GM20000 (cell line): Measurements from ENCODE around the gene RAB31.

Experiments used
- DNase-seq: peaks from one replicate; pipeline ENCODE4 v3.0.0; 2012; ENCODE audit warnings: low spot score
- TF ChIP-seq, protein P1 (sequence below): IDR thresholded peaks from 2 replicates; pipeline ENCODE4 v1.5.1; 2012; ENCODE audit warnings: mild to moderate bottlenecking, control low read depth; ENCODE audit errors: extremely low read depth, missing control alignments

RAB31 gene

DNA sequence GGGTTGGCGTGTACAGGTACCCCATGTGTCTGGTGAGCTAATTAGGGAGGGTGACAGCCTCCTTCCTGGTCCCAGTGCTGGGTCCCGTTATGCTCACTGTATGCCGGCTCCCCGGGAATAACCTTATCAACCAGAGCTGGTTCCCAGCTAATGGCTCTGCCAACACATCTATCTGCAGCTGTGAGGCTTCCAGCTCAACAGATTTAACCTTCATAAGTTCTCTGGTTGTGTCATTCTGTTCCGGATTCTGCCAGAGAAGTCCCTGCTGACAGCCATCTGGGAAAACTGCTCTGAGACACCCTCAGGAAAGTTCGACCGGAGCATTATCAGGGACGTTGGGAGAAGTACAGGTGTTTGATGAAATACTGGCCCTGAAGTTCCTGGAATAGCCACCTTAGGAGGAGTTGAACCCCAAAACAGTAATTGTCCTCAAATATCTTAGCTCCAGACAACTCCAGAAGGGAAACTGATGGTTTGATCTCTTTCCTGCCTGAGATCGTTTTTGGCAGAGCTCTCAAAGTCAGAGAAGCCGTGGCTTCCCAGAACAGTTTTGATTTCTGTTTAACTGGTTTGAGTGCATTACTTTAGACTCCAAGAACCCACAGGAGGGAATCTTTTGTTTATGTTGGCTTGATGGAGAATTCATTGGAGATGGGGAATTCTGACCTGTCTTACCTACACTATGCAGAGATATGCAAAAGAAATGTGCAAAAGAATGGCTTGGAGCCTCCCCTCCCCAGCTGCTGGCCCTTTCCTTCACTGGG, 138.2 kb downstream of the RAB31 start:
- no peak for DNase-seq
- TF ChIP-seq, protein P1, sequence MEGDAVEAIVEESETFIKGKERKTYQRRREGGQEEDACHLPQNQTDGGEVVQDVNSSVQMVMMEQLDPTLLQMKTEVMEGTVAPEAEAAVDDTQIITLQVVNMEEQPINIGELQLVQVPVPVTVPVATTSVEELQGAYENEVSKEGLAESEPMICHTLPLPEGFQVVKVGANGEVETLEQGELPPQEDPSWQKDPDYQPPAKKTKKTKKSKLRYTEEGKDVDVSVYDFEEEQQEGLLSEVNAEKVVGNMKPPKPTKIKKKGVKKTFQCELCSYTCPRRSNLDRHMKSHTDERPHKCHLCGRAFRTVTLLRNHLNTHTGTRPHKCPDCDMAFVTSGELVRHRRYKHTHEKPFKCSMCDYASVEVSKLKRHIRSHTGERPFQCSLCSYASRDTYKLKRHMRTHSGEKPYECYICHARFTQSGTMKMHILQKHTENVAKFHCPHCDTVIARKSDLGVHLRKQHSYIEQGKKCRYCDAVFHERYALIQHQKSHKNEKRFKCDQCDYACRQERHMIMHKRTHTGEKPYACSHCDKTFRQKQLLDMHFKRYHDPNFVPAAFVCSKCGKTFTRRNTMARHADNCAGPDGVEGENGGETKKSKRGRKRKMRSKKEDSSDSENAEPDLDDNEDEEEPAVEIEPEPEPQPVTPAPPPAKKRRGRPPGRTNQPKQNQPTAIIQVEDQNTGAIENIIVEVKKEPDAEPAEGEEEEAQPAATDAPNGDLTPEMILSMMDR, result no peak

DNA sequence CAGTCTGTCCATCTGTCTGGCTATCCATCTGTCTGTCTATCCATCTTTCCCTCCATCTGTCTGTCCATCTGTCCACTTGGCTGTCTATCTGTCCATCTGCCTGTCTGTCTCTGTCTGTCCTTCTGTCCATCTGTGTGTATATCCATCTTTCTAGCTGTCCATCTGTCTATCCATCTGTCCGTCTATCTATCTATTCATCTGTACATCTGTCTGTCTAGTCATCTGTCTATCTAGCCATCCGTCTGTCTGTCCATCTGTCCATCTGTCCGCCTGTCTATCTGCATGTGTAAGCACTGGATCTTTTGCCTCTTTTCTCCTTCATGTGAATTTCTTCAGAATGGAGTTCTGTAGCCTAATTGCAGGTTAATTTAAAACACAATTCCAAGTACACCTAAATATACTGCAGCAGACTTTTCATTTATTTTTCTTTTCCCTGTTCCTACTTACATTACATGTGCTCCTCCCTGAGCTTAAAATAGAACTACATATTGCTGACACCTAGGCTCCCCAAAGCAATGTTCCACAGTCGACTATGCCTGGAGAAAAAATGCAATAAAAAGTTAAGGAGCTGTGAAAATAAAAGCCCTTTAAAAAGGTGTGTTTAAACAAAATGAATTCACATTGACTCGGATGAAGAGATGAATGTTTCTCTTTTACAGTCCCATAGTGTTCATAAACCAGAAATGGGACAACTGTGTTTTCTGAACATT, 140.2 kb downstream of the RAB31 start:
- no peak for DNase-seq
- TF ChIP-seq, protein P1, result no peak

DNA sequence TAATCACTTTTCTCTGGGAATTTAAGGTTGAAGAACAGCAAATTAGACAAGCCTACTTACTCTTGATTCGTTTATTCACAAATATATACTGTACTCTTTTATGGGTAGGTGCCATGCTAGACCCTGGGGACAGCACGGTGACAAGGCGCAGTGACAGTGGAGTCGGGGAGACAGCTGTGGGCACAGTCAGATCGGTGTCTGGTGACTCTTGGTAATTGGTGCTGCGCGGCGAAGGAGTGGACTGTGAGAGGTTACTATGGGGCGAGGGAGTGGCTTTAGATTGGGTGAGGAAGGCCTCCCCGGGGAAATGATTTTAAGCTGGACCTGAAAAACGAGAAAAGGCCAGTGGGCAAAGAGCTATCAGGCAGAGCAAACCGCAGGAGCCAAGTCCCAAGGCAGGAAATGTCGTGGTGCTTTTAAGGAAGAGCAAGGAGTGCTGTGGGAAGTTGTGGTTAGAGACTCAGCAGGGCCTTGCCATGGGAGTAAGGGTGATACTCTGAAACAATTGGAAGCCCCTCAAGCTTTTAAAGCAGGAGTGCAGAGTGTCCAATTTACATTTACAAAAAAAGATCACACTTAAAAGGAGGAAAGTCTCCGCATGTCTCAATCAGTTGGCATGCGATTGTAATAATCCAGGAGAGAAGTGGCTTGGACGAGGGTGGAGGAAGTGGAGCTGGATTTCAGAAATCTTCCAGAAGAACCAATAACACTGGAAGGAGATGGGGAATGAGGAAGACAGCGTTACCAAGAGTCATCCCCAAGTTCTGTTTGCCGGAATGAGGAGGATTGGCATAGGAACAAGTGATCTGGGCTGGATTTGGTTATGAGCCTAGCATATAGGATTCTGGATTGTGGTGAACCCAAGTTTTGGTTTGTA, 141.5 kb downstream of the RAB31 start:
- no peak for DNase-seq
- TF ChIP-seq, protein P1, result no peak

- DNase-seq, result no peak
- TF ChIP-seq, protein P1, result no peak
Observed at GRCh38 chr18:9850309-9850708, 142.2 kb downstream of the RAB31 start.

GRCh38 chr18:9851511-9851910, 143.4 kb downstream of the RAB31 start:
- TF ChIP-seq, protein P1, result no peak
- no peak for DNase-seq

DNA sequence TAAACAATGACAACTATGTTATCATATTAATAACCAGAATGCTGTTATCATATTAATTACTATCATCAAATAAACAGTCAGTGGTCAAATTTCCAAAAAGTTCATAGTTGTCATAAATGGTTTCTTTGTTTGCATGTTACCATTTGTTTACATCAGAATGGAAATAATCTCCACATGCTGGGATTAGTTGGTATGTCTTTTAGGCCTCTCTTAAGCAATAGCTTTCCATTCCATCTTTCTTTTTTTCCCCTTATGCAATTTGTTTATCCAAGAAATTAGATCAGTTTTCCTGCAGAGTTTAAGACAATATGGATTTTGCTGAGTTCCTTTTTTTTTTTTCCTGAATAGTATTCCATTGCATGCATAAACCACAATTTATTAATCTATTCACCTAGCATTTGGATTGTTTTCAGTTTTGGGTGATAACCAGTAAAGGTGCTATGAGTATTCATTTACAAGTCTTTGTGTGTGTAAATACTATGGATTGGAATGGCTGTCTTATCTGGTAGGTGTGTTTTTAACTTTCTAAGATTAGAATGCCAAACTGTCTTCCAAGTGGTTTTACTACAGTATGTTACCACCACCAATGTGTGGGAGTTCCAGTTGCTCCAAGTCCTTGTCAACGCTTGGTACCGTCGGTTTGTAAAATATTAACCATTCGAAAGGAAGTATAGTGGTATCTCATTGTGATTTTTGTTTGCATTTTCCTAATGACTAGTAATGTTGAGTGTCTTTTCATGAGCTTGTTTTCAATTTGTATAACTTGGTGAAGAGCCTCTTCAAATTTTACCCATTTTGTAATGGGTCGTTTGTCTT, 144.4 kb downstream of the RAB31 start:
- no peak for DNase-seq
- TF ChIP-seq, protein P1, result no peak
